ENCODE measurements around the gene SORCS2.

- TF ChIP-seq CTCF (tag by site-specific recombination; IDR thresholded peaks at IDR 0.05) (no peak), ZNF677 (tag by site-specific recombination; IDR thresholded peaks at IDR 0.05) (no peak), ATF2 (tag by site-specific recombination; IDR thresholded peaks at IDR 0.05; ENCODE audit: low read depth) (no peak), ZBTB8A (tag by site-specific recombination; IDR thresholded peaks at IDR 0.05) (no peak), ZNF155 (tag by site-specific recombination; IDR thresholded peaks at IDR 0.05) (no peak), KLF16 (tag by site-specific recombination; IDR thresholded peaks at IDR 0.05) (no peak), GLI4 (tag by site-specific recombination; IDR thresholded peaks at IDR 0.05) (no peak), TRIM28 (IDR thresholded peaks at IDR 0.05; ENCODE audit: borderline replicate concordance, low read length) (no peak)
Measured at GRCh38 chr4:7506572-7506971, 314.2 kb downstream of the SORCS2 start.

Measured in HEK293 (cell line).